H9 (cell line): ENCODE data around the gene PDZRN4. TPM values are rescaled to one million over a fixed set of nuclear protein-coding genes. Genes with fewer than 3 reads are reported as not detected.

Experiments
- DNase-seq: peaks from one replicate; pipeline ENCODE4 v3.0.0-alpha.2; 2017
- H2AFZ ChIP-seq: one replicate; pipeline ENCODE4 v1.6.1; 2013; ENCODE audit warnings: mild to moderate bottlenecking, low read length, control low read depth, moderate library complexity
- H2AK5ac ChIP-seq: 2 replicates; pipeline ENCODE4 v1.6.1; 2013; ENCODE audit warnings: low read length, control low read depth, mixed read lengths; ENCODE audit not compliant: insufficient read length
- H2BK120ac ChIP-seq: one replicate; pipeline ENCODE4 v1.6.1; 2013; ENCODE audit warnings: low read depth, mild to moderate bottlenecking, low read length, control low read depth, inconsistent platforms; ENCODE audit not compliant: poor library complexity, severe bottlenecking
- H2BK12ac ChIP-seq: 2 replicates; pipeline ENCODE4 v1.6.1; 2013; ENCODE audit warnings: low read length, control low read depth, mixed read lengths, low read depth; ENCODE audit not compliant: insufficient read length
- H2BK15ac ChIP-seq: 2 replicates; pipeline ENCODE4 v1.6.1; 2013; ENCODE audit warnings: low read depth, low read length, control low read depth
- H2BK20ac ChIP-seq: one replicate; pipeline ENCODE4 v1.6.1; 2013; ENCODE audit warnings: low read depth, mild to moderate bottlenecking, low read length, control low read depth, inconsistent platforms; ENCODE audit not compliant: poor library complexity, severe bottlenecking
- H2BK5ac ChIP-seq: 2 replicates; pipeline ENCODE4 v1.6.1; 2013; ENCODE audit warnings: low read length, control low read depth, mixed read lengths; ENCODE audit not compliant: insufficient read length
- H3K14ac ChIP-seq: 2 replicates; pipeline ENCODE4 v1.6.1; 2013; ENCODE audit warnings: low read length, control low read depth; ENCODE audit not compliant: insufficient read depth
- H3K18ac ChIP-seq: 2 replicates; pipeline ENCODE4 v1.6.1; 2013; ENCODE audit warnings: low read depth, mild to moderate bottlenecking, mixed read lengths, low read length, control low read depth; ENCODE audit not compliant: insufficient read length
- H3K23ac ChIP-seq: 2 replicates; pipeline ENCODE4 v1.6.1; 2013; ENCODE audit warnings: low read length, control low read depth, mixed read lengths, low read depth; ENCODE audit not compliant: insufficient read length
- H3K23me2 ChIP-seq: 2 replicates; pipeline ENCODE4 v1.6.1; 2013; ENCODE audit warnings: low read depth, mild to moderate bottlenecking, mixed read lengths, low read length, control low read depth; ENCODE audit not compliant: insufficient read length, poor library complexity, severe bottlenecking
- H3K27ac ChIP-seq: 2 replicates; pipeline ENCODE4 v1.5.1; 2013; ENCODE audit warnings: low read length, control low read depth, mixed read lengths, low read depth; ENCODE audit not compliant: insufficient read length
- H3K27me3 ChIP-seq: 2 replicates; pipeline ENCODE4 v1.6.1; 2013; ENCODE audit warnings: low read length, control low read depth, inconsistent platforms; ENCODE audit not compliant: insufficient read depth
- H3K4ac ChIP-seq: 2 replicates; pipeline ENCODE4 v1.6.1; 2013; ENCODE audit warnings: low read depth, mild to moderate bottlenecking, control low read depth, inconsistent platforms, low read length, moderate library complexity
- H3K4me1 ChIP-seq: 2 replicates; pipeline ENCODE4 v1.6.1; 2013; ENCODE audit warnings: low read length, control low read depth, inconsistent platforms; ENCODE audit not compliant: insufficient read depth
- H3K4me2 ChIP-seq: 2 replicates; pipeline ENCODE4 v1.6.1; 2013; ENCODE audit warnings: low read length, control low read depth, mixed read lengths; ENCODE audit not compliant: insufficient read length, insufficient read depth
- H3K56ac ChIP-seq: 2 replicates; pipeline ENCODE4 v1.6.1; 2013; ENCODE audit warnings: low read depth, mild to moderate bottlenecking, mixed read lengths, low read length, control low read depth; ENCODE audit not compliant: insufficient read length
- H3K79me1 ChIP-seq: 2 replicates; pipeline ENCODE4 v1.6.1; 2013; ENCODE audit warnings: low read depth, mild to moderate bottlenecking, moderate library complexity, low read length, control low read depth, inconsistent platforms; ENCODE audit not compliant: insufficient read depth, poor library complexity, severe bottlenecking
- H3K79me2 ChIP-seq: 2 replicates; pipeline ENCODE4 v1.6.1; 2013; ENCODE audit warnings: low read length, control low read depth, inconsistent platforms; ENCODE audit not compliant: insufficient read depth
- H3K9ac ChIP-seq: 2 replicates; pipeline ENCODE4 v1.6.1; 2013; ENCODE audit warnings: low read length, control low read depth, mixed read lengths; ENCODE audit not compliant: insufficient read length; ENCODE audit errors: extremely low read depth
- H3K9me3 ChIP-seq: one replicate; pipeline ENCODE4 v1.6.1; 2013; ENCODE audit warnings: low read depth, low read length, inconsistent platforms; ENCODE audit not compliant: control insufficient read depth
- H3T11ph ChIP-seq: one replicate; pipeline ENCODE4 v1.6.1; 2013; ENCODE audit warnings: mild to moderate bottlenecking, low read length, control low read depth, inconsistent platforms
- H4K20me1 ChIP-seq: one replicate; pipeline ENCODE4 v1.6.1; 2013; ENCODE audit not compliant: control insufficient read depth, insufficient read length, insufficient read depth
- H4K5ac ChIP-seq: 2 replicates; pipeline ENCODE4 v1.6.1; 2013; ENCODE audit warnings: low read depth, mild to moderate bottlenecking, mixed read lengths, low read length, control low read depth; ENCODE audit not compliant: insufficient read length
- H4K8ac ChIP-seq: replicated peaks from 2 replicates; pipeline ENCODE4 v1.6.1; 2013; ENCODE audit warnings: low read length, control low read depth, mixed read lengths, low read depth; ENCODE audit not compliant: insufficient read length
- H4K91ac ChIP-seq: 2 replicates; pipeline ENCODE4 v1.6.1; 2013; ENCODE audit warnings: low read depth, mild to moderate bottlenecking, moderate library complexity, mixed read lengths, low read length, control low read depth; ENCODE audit not compliant: insufficient read length
- H3K27ac Mint-ChIP-seq, 3 experiments: 2 replicates in 2 of 3; 3 replicates in 1 of 3; pipeline ENCODE4 v1.8.0; 2020 to 2021; ENCODE audit warnings: mixed read lengths in 3 of 3, mild to moderate bottlenecking in 1 of 3, moderate library complexity in 1 of 3
- H3K27me3 Mint-ChIP-seq: 2 replicates; pipeline ENCODE4 v1.8.0; 2021; ENCODE audit warnings: low read depth, mild to moderate bottlenecking, moderate library complexity, mixed read lengths
- H3K36me3 Mint-ChIP-seq, 3 experiments: 2 replicates in 2 of 3; 3 replicates in 1 of 3; pipeline ENCODE4 v1.8.0; 2020 to 2021; ENCODE audit warnings: low read depth in 3 of 3, mixed read lengths in 3 of 3; ENCODE audit not compliant: insufficient read depth in 1 of 3
- H3K4me1 Mint-ChIP-seq, 2 experiments: 2 replicates each; pipeline ENCODE4 v1.8.0; 2020; ENCODE audit warnings: mixed read lengths in 2 of 2
- H3K4me3 Mint-ChIP-seq, 2 experiments: 2 replicates in 1 of 2; 3 replicates in 1 of 2; pipeline ENCODE4 v1.8.0; 2020 to 2021; ENCODE audit warnings: mild to moderate bottlenecking in 2 of 2, mixed read lengths in 2 of 2, moderate library complexity in 1 of 2
- H3K9me3 Mint-ChIP-seq, 2 experiments: 2 replicates in 1 of 2; 3 replicates in 1 of 2; pipeline ENCODE4 v1.8.0; 2020; ENCODE audit warnings: mild to moderate bottlenecking in 2 of 2, mixed read lengths in 2 of 2, moderate library complexity in 1 of 2
- CTCF ChIP-seq: fragments of 200-600 bp; sonication (generic); conservative IDR thresholded peaks from 3 replicates; pipeline ENCODE4 v1.8.0; 2021; ENCODE audit warnings: antibody characterized with exemption, mild to moderate bottlenecking
- WGBS: extraction: QIAGEN DNeasy Blood & Tissue Kit; methylation state at CpG from one replicate; pipeline ENCODE4 v1.1.7; 2013; ENCODE audit warnings: missing lambda C conversion rate, low lambda C conversion rate, mixed read lengths; ENCODE audit not compliant: insufficient read length; ENCODE audit errors: extremely low coverage; 5-methylcytosine and 5-hydroxymethylcytosine counted together
- total RNA-seq: library from RNA; stranded (reverse); gene quantifications from 2 replicates; pipeline ENCODE4 v1.2.1, GENCODE V29; 2021

Gene PDZRN4
- total RNA-seq, 1 experiment from 2014 or later, result not detected

GRCh38 chr12:41556176-41556575, 368.1 kb downstream of the PDZRN4 start:
- H2BK12ac ChIP-seq, result no peak overlapping the region
- Mint-ChIP-seq H3K27me3 (no peaks in the 10 kb centered on the region), H3K27ac (no peak overlapping the region), H3K4me1 (peaks cover 21 to 26% of the 10 kb centered on the region in 2 experiments), H3K9me3 (peaks cover 0 to 2% of the 10 kb centered on the region in 2 experiments; a peak in 1 of 5 replicates), H3K4me3 (no peak overlapping the region), H3K36me3 (no peaks in the 10 kb centered on the region; a peak in 1 of 7 replicates)
- no peak overlapping the region for H4K8ac ChIP-seq
- no peak overlapping the region for H2BK20ac ChIP-seq
- no peak overlapping the region for H3K4me2 ChIP-seq
- no peak for TF ChIP-seq CTCF
- no peak overlapping the region for H3K23ac ChIP-seq
- H3K79me2 ChIP-seq, result no peaks in the 10 kb centered on the region
- H3K4ac ChIP-seq, result no peak overlapping the region
- no peak overlapping the region for H3K9ac ChIP-seq
- no peak overlapping the region for H2BK15ac ChIP-seq
- no peaks in the 10 kb centered on the region for H4K20me1 ChIP-seq
- H3T11ph ChIP-seq, result no peak overlapping the region
- no peak overlapping the region for H4K5ac ChIP-seq
- H2AK5ac ChIP-seq, result no peak overlapping the region
- H3K27ac ChIP-seq, result no peak overlapping the region
- H3K9me3 ChIP-seq, result no peaks in the 10 kb centered on the region
- H3K18ac ChIP-seq, result no peak overlapping the region
- no CpG with 5 or more reads among the region's 3 CpGs for WGBS
- no peak overlapping the region for H2BK5ac ChIP-seq
- no peak overlapping the region for H2AFZ ChIP-seq
- H4K91ac ChIP-seq, result no peak overlapping the region
- H3K79me1 ChIP-seq, result no peaks in the 10 kb centered on the region
- H2BK120ac ChIP-seq, result no peak overlapping the region
- H3K56ac ChIP-seq, result no peak overlapping the region
- H3K23me2 ChIP-seq, result no peaks in the 10 kb centered on the region
- DNase-seq, result no peak
- no peaks in the 10 kb centered on the region; the same call in 1 of the 2 replicates for H3K4me1 ChIP-seq
- no peaks in the 10 kb centered on the region for H3K27me3 ChIP-seq
- no peak overlapping the region for H3K14ac ChIP-seq
